ENCODE results near the gene EXT2.

EXT2 gene

GRCh38 chr11:44261800-44262591 lies 166.5 kb downstream of the EXT2 start:
- no peaks in the 10 kb centered on the region for H3K4me1 ChIP-seq (ENCODE audit: low read length)
- H4K20me1 ChIP-seq (ENCODE audit: insufficient read depth, low read length) = no peaks in the 10 kb centered on the region
- TF ChIP-seq CTCF (IDR thresholded peaks at IDR 0.05; ENCODE audit: low read depth, low read length) = no peak
- TF ChIP-seq EZH2phosphoT487 (IDR thresholded peaks at IDR 0.05; ENCODE audit: low read depth) = no peak
- H3K27me3 ChIP-seq (ENCODE audit: low read depth, low read length) = no peaks in the 10 kb centered on the region
- H3K27ac ChIP-seq (ENCODE audit: low read length) = no peak overlapping the region
- no peak overlapping the region for H3K4me3 ChIP-seq (ENCODE audit: low read length)
- no peaks in the 10 kb centered on the region for H3K9me3 ChIP-seq (ENCODE audit: insufficient read depth, low read length)
- H3K4me2 ChIP-seq (ENCODE audit: low read length) = no peak overlapping the region
- no peak overlapping the region for H3K9ac ChIP-seq (ENCODE audit: low read length)
- no peaks in the 10 kb centered on the region for H3K79me2 ChIP-seq (ENCODE audit: low read length)
- H3K36me3 ChIP-seq (replicated peaks; ENCODE audit: low read depth, low read length) = no peaks in the 10 kb centered on the region
- no peak overlapping the region for H2AFZ ChIP-seq (ENCODE audit: low read depth, low read length)

- Histone ChIP-seq H3K9ac (ENCODE audit: low read length) (no peak overlapping the region), H3K4me1 (ENCODE audit: low read length) (no peaks in the 10 kb centered on the region), H3K4me3 (ENCODE audit: low read length) (no peak overlapping the region), H3K27ac (ENCODE audit: low read length) (no peak overlapping the region), H3K27me3 (ENCODE audit: low read depth, low read length) (no peaks in the 10 kb centered on the region), H2AFZ (ENCODE audit: low read depth, low read length) (no peak overlapping the region), H3K9me3 (ENCODE audit: insufficient read depth, low read length) (no peaks in the 10 kb centered on the region), H3K79me2 (ENCODE audit: low read length) (no peaks in the 10 kb centered on the region), H4K20me1 (ENCODE audit: insufficient read depth, low read length) (no peaks in the 10 kb centered on the region), H3K4me2 (ENCODE audit: low read length) (no peak overlapping the region), H3K36me3 (replicated peaks; ENCODE audit: low read depth, low read length) (no peaks in the 10 kb centered on the region)
- no peak for TF ChIP-seq EZH2phosphoT487 (IDR thresholded peaks at IDR 0.05; ENCODE audit: low read depth)
- TF ChIP-seq CTCF (IDR thresholded peaks at IDR 0.05; ENCODE audit: low read depth, low read length) = no peak
Observed at GRCh38 chr11:44263738-44264437, 168.4 kb downstream of the EXT2 start.

GRCh38 chr11:44264438-44264749 lies 168.9 kb downstream of the EXT2 start:
- H3K79me2 ChIP-seq (ENCODE audit: low read length) = no peaks in the 10 kb centered on the region
- H4K20me1 ChIP-seq (ENCODE audit: insufficient read depth, low read length) = no peaks in the 10 kb centered on the region
- no peaks in the 10 kb centered on the region for H3K4me1 ChIP-seq (ENCODE audit: low read length)
- no peak overlapping the region for H3K27ac ChIP-seq (ENCODE audit: low read length)
- no peaks in the 10 kb centered on the region for H3K9me3 ChIP-seq (ENCODE audit: insufficient read depth, low read length)
- no peak for TF ChIP-seq CTCF (IDR thresholded peaks at IDR 0.05; ENCODE audit: low read depth, low read length)
- TF ChIP-seq EZH2phosphoT487 (IDR thresholded peaks at IDR 0.05; ENCODE audit: low read depth) = no peak
- H2AFZ ChIP-seq (ENCODE audit: low read depth, low read length) = no peak overlapping the region
- no peak overlapping the region for H3K4me3 ChIP-seq (ENCODE audit: low read length)
- no peak overlapping the region for H3K9ac ChIP-seq (ENCODE audit: low read length)
- no peaks in the 10 kb centered on the region for H3K36me3 ChIP-seq (replicated peaks; ENCODE audit: low read depth, low read length)
- no peak overlapping the region for H3K4me2 ChIP-seq (ENCODE audit: low read length)
- no peaks in the 10 kb centered on the region for H3K27me3 ChIP-seq (ENCODE audit: low read depth, low read length)

- no peaks in the 10 kb centered on the region for H3K4me1 ChIP-seq (ENCODE audit: low read length)
- no peak overlapping the region for H3K4me3 ChIP-seq (ENCODE audit: low read length)
- no peak overlapping the region for H3K4me2 ChIP-seq (ENCODE audit: low read length)
- H3K79me2 ChIP-seq (ENCODE audit: low read length) = no peaks in the 10 kb centered on the region
- TF ChIP-seq CTCF (IDR thresholded peaks at IDR 0.05; ENCODE audit: low read depth, low read length) (no peak), EZH2phosphoT487 (IDR thresholded peaks at IDR 0.05; ENCODE audit: low read depth) (no peak)
- no peak overlapping the region for H3K9ac ChIP-seq (ENCODE audit: low read length)
- no peak overlapping the region for H2AFZ ChIP-seq (ENCODE audit: low read depth, low read length)
- no peaks in the 10 kb centered on the region for H3K27me3 ChIP-seq (ENCODE audit: low read depth, low read length)
- no peak overlapping the region for H3K27ac ChIP-seq (ENCODE audit: low read length)
- no peaks in the 10 kb centered on the region for H3K9me3 ChIP-seq (ENCODE audit: insufficient read depth, low read length)
- no peaks in the 10 kb centered on the region for H3K36me3 ChIP-seq (replicated peaks; ENCODE audit: low read depth, low read length)
- H4K20me1 ChIP-seq (ENCODE audit: insufficient read depth, low read length) = no peaks in the 10 kb centered on the region
Observed at GRCh38 chr11:44264761-44265160, 169.3 kb downstream of the EXT2 start.

All from OCI-LY3 (cell line).